Measurements from ENCODE around the gene CNBP.

CNBP gene

DNA sequence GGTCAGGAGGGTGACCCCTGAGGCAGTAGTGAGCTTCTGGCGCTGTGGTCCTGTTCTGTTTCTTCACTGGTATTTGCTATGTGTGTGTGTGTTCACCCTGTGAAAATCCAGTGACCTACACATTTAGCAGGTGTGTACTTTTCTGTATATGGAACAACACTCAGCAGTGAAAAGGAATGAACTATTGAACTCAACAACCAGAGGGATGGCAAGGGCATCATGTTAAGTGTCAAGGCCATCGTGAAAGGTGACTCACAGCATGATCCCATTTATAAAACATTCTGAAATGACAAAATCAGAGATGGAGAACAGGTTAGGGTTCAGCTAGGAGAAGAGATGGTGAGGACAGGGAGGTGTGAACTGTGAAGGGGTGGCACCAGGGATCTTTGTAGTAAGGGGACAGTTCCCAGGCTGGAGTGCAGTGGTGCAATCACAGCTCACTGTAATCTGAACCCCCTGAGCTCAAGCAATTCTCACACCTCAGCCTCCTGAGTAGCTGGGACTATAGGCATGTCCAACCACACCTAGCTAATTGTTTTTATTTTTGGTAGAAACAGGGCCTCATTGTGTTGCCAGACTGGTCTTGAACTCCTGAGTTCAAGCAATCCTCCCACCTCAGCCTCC, 52.1 kb downstream of the CNBP start:
- no peak for DNase-seq (ENCODE audit: low spot score)

GRCh38 chr3:129130291-129130813, 53.3 kb downstream of the CNBP start:
- DNase-seq (ENCODE audit: low spot score), result no peak

GRCh38 chr3:129128357-129129155, 55.1 kb downstream of the CNBP start:
- DNase-seq (ENCODE audit: low spot score), result no peak

GRCh38 chr3:129126726-129127280, 56.9 kb downstream of the CNBP start:
- DNase-seq (ENCODE audit: low spot score), result no peak

DNA sequence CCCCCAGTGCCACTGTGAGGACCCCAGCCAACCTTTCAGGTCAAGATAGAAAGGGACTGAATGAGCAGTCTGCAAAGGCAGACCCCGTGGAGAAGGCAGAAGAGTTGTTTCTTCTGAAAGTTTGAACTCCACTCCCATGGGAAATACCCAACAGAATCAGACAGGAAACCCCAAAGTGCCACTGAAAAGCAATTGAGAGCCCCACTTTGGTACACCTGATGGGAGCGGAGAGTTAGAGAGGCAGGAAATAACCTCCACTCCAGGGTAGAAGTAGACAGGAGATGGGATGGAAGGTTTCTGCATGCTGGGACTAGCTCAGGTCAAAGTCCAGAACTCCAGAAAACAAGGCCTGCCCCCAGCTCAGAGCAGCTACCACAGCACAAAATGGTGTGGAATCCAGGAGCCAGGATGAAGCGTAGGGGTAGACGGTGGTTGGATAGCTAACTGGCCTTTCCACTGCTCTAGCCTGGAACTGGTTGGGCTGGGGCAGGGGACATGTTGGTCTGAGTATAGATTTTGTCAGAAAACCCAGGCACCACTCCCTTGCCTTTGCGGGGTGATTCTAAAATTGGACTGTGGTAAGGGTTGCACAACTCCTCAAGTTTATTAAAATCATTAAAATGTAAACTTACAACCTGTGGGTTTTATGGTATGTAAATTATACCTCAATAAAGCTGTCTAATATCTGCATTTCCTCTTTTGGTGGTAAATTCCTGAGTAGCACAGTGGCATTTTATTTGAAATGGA, 60.2 kb downstream of the CNBP start:
- DNase-seq (ENCODE audit: low spot score), result no peak

- DNase-seq (ENCODE audit: low spot score), result no peak
Observed at GRCh38 chr3:129122412-129123011, 61.2 kb downstream of the CNBP start.

- DNase-seq (ENCODE audit: low spot score), result peak; percentile 96
Observed at GRCh38 chr3:129121792-129122411, 61.8 kb downstream of the CNBP start, which contains the start of gene RAB43. RAB43 (minus strand) TSS chr3:129121804; CDS start chr3:129121489, 315 bp downstream.

- no peak for DNase-seq (ENCODE audit: low spot score)
Observed at GRCh38 chr3:129121016-129121791, 62.5 kb downstream of the CNBP start.

- peak; percentile 99 for DNase-seq (ENCODE audit: low spot score)
Observed at GRCh38 chr3:129120254-129121004, 63.3 kb downstream of the CNBP start.

DNA sequence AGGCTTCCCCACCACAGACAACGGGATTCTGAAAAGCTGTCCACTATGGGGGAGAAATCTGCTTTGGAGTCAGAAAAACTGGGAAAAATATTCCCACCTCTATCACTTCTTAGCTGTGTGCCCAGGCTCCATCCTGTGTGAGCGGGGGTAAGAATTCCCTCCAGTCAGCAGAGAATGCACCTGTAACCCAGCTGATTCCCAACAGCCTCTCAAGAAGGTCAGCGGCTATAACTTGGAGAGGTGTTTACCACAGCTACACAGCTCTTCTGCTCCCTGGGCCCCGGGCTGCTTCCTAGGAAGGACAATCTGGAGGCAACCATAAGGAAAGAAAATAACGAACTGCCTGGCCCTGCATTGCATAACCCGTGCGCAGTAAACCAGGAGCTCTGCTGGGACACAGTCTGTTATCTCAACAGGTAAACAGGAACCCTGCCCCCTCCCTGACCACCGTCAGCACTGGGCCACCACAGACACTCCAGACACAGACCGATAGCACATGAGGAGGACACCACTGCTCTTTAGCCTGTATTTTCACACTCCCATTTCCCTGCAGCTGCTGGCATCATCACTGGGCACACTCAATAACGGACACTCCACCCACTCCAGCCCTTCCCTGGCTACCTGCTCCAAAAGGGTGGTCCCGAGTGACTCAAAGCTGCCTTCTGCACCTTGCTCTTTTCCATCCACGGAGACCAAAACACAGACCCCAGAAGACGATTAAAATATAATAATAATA, 64.2 kb downstream of the CNBP start:
- DNase-seq (ENCODE audit: low spot score), result no peak

DNA sequence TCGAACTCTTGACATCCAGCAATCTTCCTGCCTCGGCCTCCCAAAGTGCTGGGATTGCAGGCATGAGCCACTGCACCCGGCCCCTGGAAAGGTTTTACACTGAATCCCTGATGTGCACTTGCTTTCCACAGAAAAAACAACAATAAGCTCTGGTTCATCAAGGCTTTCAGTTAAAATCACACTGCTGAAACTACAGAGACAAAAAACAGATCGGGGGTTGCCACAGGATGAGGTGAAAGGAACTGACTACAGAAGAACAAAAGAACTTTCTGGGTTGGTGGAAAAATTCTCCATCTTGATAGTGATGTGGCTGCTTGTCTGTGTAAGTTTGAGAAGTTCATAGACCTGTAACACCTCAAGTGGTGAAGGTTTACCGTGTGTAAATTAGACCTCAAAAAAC, 65.0 kb downstream of the CNBP start:
- DNase-seq (ENCODE audit: low spot score), result no peak
